ENCODE data around the gene LIPG. TPM values are rescaled to one million over a fixed set of nuclear protein-coding genes. Genes with fewer than 3 reads are reported as not detected.

Gene LIPG
- total RNA-seq, 1 experiment from 2014 or later, result 8.4 TPM

DNA sequence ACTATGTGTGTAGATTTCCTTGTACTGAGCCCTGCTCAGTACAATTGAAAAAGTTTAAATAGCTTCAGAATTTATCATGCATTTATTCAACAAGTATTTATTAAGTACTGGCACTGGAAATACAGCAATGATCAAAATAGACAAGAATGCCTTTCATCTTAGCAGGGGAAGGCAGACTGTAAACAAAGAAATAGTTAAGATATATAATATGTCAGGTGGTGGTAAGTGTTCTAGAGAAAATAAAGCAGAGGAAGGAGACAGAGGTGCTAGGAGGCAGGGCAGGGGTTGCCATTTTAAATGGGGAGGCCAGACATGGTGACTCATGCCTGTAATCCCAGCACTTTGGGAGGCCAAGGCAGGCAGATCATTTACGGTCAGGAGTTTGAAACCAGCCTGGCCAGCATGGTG is 13.6 kb upstream of the LIPG start:
- Histone ChIP-seq H3K27me3 (replicated peaks; ENCODE audit: insufficient read depth, low read depth, low read length, poor library complexity) (no peaks in the 10 kb centered on the region), H3K36me3 (ENCODE audit: insufficient read depth, low read length, poor library complexity, severe bottlenecking) (no peaks in the 10 kb centered on the region), H3K27ac (ENCODE audit: low read depth, low read length, poor library complexity, severe bottlenecking) (no peak overlapping the region), H3K9me3 (ENCODE audit: low read depth, low read length, poor library complexity, severe bottlenecking) (no peaks in the 10 kb centered on the region), H3K4me1 (ENCODE audit: insufficient read depth, low read length, poor library complexity, severe bottlenecking) (no peaks in the 10 kb centered on the region), H3K4me3 (ENCODE audit: low read depth, low read length, poor library complexity, severe bottlenecking) (no peak overlapping the region)
- no TSS peak for BruUV-seq (replicated peaks)
- DNase-seq (ENCODE audit: low spot score), result no peak
- ChIA-PET CTCF (interaction anchor here (0.7 kb wide), 2 partner anchors 520 to 632 kb away, joined by 5 to 9 read pairs; no protein-coding TSS in a partner anchor), POLR2A (ENCODE audit: low non-redundant PET) (no interaction called here)
- TF ChIP-seq, protein P1, sequence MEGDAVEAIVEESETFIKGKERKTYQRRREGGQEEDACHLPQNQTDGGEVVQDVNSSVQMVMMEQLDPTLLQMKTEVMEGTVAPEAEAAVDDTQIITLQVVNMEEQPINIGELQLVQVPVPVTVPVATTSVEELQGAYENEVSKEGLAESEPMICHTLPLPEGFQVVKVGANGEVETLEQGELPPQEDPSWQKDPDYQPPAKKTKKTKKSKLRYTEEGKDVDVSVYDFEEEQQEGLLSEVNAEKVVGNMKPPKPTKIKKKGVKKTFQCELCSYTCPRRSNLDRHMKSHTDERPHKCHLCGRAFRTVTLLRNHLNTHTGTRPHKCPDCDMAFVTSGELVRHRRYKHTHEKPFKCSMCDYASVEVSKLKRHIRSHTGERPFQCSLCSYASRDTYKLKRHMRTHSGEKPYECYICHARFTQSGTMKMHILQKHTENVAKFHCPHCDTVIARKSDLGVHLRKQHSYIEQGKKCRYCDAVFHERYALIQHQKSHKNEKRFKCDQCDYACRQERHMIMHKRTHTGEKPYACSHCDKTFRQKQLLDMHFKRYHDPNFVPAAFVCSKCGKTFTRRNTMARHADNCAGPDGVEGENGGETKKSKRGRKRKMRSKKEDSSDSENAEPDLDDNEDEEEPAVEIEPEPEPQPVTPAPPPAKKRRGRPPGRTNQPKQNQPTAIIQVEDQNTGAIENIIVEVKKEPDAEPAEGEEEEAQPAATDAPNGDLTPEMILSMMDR (conservative IDR thresholded peaks at IDR 0.05; ENCODE audit: low read depth, low read length), result no peak
- TF ChIP-seq EZH2 (IDR thresholded peaks at IDR 0.05; ENCODE audit: borderline replicate concordance, low read depth, low read length, poor library complexity, severe bottlenecking), result no peak
- intact Hi-C loops (cut with micrococcal nuclease; ENCODE audit: unreplicated experiment), result no loop called here

DNA sequence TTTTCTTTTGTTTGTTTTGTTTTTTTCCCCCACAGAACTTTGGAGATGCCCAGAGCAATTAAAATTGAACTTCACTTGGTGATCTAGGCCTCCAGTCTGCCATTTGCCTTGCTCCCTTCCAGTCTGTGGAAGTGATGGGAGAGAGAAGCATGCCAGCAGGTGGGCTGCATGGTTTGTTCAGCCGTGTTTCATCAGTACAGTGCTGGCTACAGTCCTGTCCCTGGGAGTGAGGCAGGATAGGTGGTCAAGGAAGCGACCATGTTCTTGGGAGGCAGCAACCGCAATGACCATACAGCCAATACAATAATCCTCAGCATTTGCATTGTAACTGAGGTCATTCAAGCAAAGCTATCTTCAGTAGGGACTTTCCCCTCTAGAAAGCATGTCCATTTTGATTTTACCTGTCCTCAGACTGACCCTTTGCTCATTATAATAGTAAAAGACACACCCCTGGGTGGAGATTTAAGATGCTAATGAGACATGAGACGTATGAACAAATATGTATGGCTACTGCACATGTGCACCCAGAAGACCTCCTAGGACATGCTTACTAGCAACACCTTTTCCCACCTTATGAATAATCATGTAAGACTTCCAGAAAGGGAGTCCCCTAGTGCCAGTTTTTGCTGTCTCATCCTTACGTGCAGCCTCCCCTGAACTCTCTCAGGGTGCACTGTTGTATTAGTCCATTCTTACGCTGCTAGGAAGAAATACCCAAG is 11.1 kb upstream of the LIPG start:
- DNase-seq (ENCODE audit: low spot score), result no peak
- POLR2A ChIA-PET (ENCODE audit: low non-redundant PET), result no interaction called here
- Histone ChIP-seq H3K4me1 (ENCODE audit: insufficient read depth, low read length, poor library complexity, severe bottlenecking) (no peaks in the 10 kb centered on the region), H3K27ac (ENCODE audit: low read depth, low read length, poor library complexity, severe bottlenecking) (no peak overlapping the region), H3K4me3 (ENCODE audit: low read depth, low read length, poor library complexity, severe bottlenecking) (no peak overlapping the region), H3K36me3 (ENCODE audit: insufficient read depth, low read length, poor library complexity, severe bottlenecking) (no peaks in the 10 kb centered on the region), H3K9me3 (ENCODE audit: low read depth, low read length, poor library complexity, severe bottlenecking) (no peaks in the 10 kb centered on the region), H3K27me3 (replicated peaks; ENCODE audit: insufficient read depth, low read depth, low read length, poor library complexity) (no peaks in the 10 kb centered on the region)
- TF ChIP-seq EZH2 (IDR thresholded peaks at IDR 0.05; ENCODE audit: borderline replicate concordance, low read depth, low read length, poor library complexity, severe bottlenecking), result no peak
- TF ChIP-seq, protein P1 (conservative IDR thresholded peaks at IDR 0.05; ENCODE audit: low read depth, low read length), result no peak
- intact Hi-C loops (cut with micrococcal nuclease; ENCODE audit: unreplicated experiment), result no loop called here
- no TSS peak for BruUV-seq (replicated peaks)
- CTCF ChIA-PET, result no interaction called here

DNA sequence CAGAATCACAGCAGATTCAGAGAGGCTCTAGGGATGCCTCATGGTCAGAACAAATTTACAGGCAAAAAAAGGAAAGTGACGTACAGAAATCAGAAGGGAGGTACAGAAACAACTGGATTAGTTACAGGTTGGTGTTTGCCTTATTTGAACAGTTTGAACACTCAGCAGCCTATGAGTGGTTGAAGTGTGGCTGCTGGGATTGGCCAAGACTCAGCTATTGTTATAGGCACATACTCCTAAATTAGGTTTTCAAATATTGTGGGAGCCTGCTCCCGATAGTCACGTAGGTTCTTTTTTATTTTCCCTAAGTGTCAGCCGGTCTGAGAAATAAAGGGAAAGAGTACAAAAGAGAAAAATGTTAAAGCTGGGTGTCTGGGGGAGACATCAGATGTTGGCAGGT is 8.9 kb upstream of the LIPG start:
- POLR2A ChIA-PET (ENCODE audit: low non-redundant PET), result interaction anchor here (0.6 kb wide), 1 partner anchor 230 kb away, joined by 6 read pairs; no protein-coding TSS in a partner anchor
- no peaks in the 10 kb centered on the region for H3K27me3 ChIP-seq (replicated peaks; ENCODE audit: insufficient read depth, low read depth, low read length, poor library complexity)
- TF ChIP-seq, protein P1 (conservative IDR thresholded peaks at IDR 0.05; ENCODE audit: low read depth, low read length), result no peak
- TF ChIP-seq EZH2 (IDR thresholded peaks at IDR 0.05; ENCODE audit: borderline replicate concordance, low read depth, low read length, poor library complexity, severe bottlenecking), result no peak
- BruUV-seq (replicated peaks), result no TSS peak
- CTCF ChIA-PET, result no interaction called here
- no peak for DNase-seq (ENCODE audit: low spot score)
- intact Hi-C loops (cut with micrococcal nuclease; ENCODE audit: unreplicated experiment), result no loop called here
- H3K9me3 ChIP-seq (ENCODE audit: low read depth, low read length, poor library complexity, severe bottlenecking), result no peaks in the 10 kb centered on the region
- no peaks in the 10 kb centered on the region for H3K4me1 ChIP-seq (ENCODE audit: insufficient read depth, low read length, poor library complexity, severe bottlenecking)
- no peak overlapping the region for H3K4me3 ChIP-seq (ENCODE audit: low read depth, low read length, poor library complexity, severe bottlenecking)
- H3K36me3 ChIP-seq (ENCODE audit: insufficient read depth, low read length, poor library complexity, severe bottlenecking), result no peaks in the 10 kb centered on the region
- no peak overlapping the region for H3K27ac ChIP-seq (ENCODE audit: low read depth, low read length, poor library complexity, severe bottlenecking)
